Neuronal stem cell (in vitro differentiated cells): Measurements from ENCODE around the gene NMBR. TPM values are rescaled to one million over a fixed set of nuclear protein-coding genes. Genes with fewer than 3 reads are reported as not detected.

Source experiments
- DNase-seq: peaks from one replicate; pipeline ENCODE4 v3.0.0-alpha.2; 2013; ENCODE audit warnings: low spot score
- H2AFZ ChIP-seq: one replicate; pipeline ENCODE4 v1.6.1; 2013; ENCODE audit warnings: mild to moderate bottlenecking, low read length, inconsistent platforms
- H2AK5ac ChIP-seq: 2 replicates; pipeline ENCODE4 v1.6.1; 2013; ENCODE audit warnings: low read depth, mild to moderate bottlenecking, inconsistent platforms, low read length, moderate library complexity, mixed read lengths
- H2BK120ac ChIP-seq: 2 replicates; pipeline ENCODE4 v1.6.1; 2013; ENCODE audit warnings: low read depth, mild to moderate bottlenecking, inconsistent platforms, low read length, moderate library complexity, mixed read lengths
- H2BK12ac ChIP-seq: one replicate; pipeline ENCODE4 v1.6.1; 2013; ENCODE audit warnings: low read length, inconsistent platforms
- H2BK15ac ChIP-seq: 2 replicates; pipeline ENCODE4 v1.6.1; 2013; ENCODE audit warnings: mild to moderate bottlenecking, low read length, inconsistent platforms, mixed read lengths
- H2BK5ac ChIP-seq: one replicate; pipeline ENCODE4 v1.6.1; 2013; ENCODE audit warnings: inconsistent platforms, mild to moderate bottlenecking, low read length, moderate library complexity
- H3K14ac ChIP-seq: one replicate; pipeline ENCODE4 v1.6.1; 2013; ENCODE audit warnings: low read length, inconsistent platforms
- H3K18ac ChIP-seq: 2 replicates; pipeline ENCODE4 v1.6.1; 2013; ENCODE audit warnings: low read length, inconsistent platforms
- H3K23ac ChIP-seq: 2 replicates; pipeline ENCODE4 v1.6.1; 2013; ENCODE audit warnings: low read depth, mild to moderate bottlenecking, mixed read lengths, low read length, inconsistent platforms; ENCODE audit not compliant: poor library complexity
- H3K27ac ChIP-seq: replicated peaks from 3 replicates; pipeline ENCODE4 v1.5.1; 2013; ENCODE audit warnings: low read length, inconsistent platforms
- H3K27me3 ChIP-seq, 3 experiments: 2 replicates each; pipeline ENCODE4 v1.6.1; 2013; ENCODE audit warnings: low read length in 3 of 3, mild to moderate bottlenecking in 2 of 3, inconsistent platforms in 1 of 3, low read depth in 1 of 3, mixed read lengths in 1 of 3, moderate library complexity in 1 of 3; ENCODE audit not compliant: control insufficient read depth in 3 of 3, insufficient read depth in 3 of 3
- H3K36me3 ChIP-seq, 2 donors: replicated peaks in 1 of 2; 2 replicates each; pipeline ENCODE4 v1.6.1; 2013; ENCODE audit warnings: low read length in 2 of 2; ENCODE audit not compliant: control insufficient read depth in 2 of 2, insufficient read depth in 2 of 2
- H3K4ac ChIP-seq: 2 replicates; pipeline ENCODE4 v1.6.1; 2013; ENCODE audit warnings: inconsistent platforms, mild to moderate bottlenecking, low read length, moderate library complexity
- H3K4me1 ChIP-seq, 2 donors: 1 replicate in 1 of 2; 2 replicates in 1 of 2; pipeline ENCODE4 v1.6.1; 2013; ENCODE audit warnings: low read length in 2 of 2, low read depth in 1 of 2; ENCODE audit not compliant: control insufficient read depth in 2 of 2, insufficient read depth in 1 of 2
- H3K4me2 ChIP-seq: one replicate; pipeline ENCODE4 v1.6.1; 2013; ENCODE audit warnings: mild to moderate bottlenecking, low read length, inconsistent platforms; ENCODE audit not compliant: insufficient read depth, poor library complexity, severe bottlenecking
- H3K4me3 ChIP-seq, 2 donors: 2 replicates each; pipeline ENCODE4 v1.5.1; 2013; ENCODE audit warnings: low read length in 2 of 2, mild to moderate bottlenecking in 2 of 2, inconsistent platforms in 1 of 2, moderate library complexity in 1 of 2
- H3K79me1 ChIP-seq: one replicate; pipeline ENCODE4 v1.6.1; 2013; ENCODE audit warnings: low read depth, mild to moderate bottlenecking, inconsistent platforms, low read length, moderate library complexity
- H3K9ac ChIP-seq: one replicate; pipeline ENCODE4 v1.6.1; 2013; ENCODE audit warnings: mild to moderate bottlenecking, low read depth, low read length, inconsistent platforms; ENCODE audit not compliant: poor library complexity
- H3K9me3 ChIP-seq, 2 donors: replicated peaks in 1 of 2; 2 replicates each; pipeline versions ENCODE3 to v1.6.1; 2013; ENCODE audit warnings: low read length in 2 of 2, mild to moderate bottlenecking in 2 of 2, inconsistent platforms in 1 of 2, low read depth in 1 of 2, mixed read lengths in 1 of 2, moderate library complexity in 1 of 2; ENCODE audit not compliant: control insufficient read depth in 2 of 2, insufficient read depth in 1 of 2
- H4K8ac ChIP-seq: one replicate; pipeline ENCODE4 v1.6.1; 2013; ENCODE audit warnings: low read depth, mild to moderate bottlenecking, inconsistent platforms, low read length, moderate library complexity
- H4K91ac ChIP-seq: one replicate; pipeline ENCODE4 v1.6.1; 2013; ENCODE audit warnings: low read length, low read depth, mild to moderate bottlenecking, inconsistent platforms; ENCODE audit not compliant: poor library complexity
- WGBS, 2 donors: extraction: QIAGEN DNeasy Blood & Tissue Kit; methylation state at CpG; one replicate each; pipeline ENCODE4 v1.1.7; 2013; ENCODE audit warnings: missing lambda C conversion rate in 2 of 2, mixed read lengths in 1 of 2; ENCODE audit not compliant: insufficient read length in 2 of 2, insufficient replicate concordance in 1 of 2; ENCODE audit errors: extremely low coverage in 2 of 2; 5-methylcytosine and 5-hydroxymethylcytosine counted together
- polyA plus RNA-seq, 2 experiments: library from polyadenylated mRNA; stranded (reverse); fragments of 200-250 nt; gene quantifications; one replicate each; pipeline ENCODE4 v1.2.3, GENCODE V29; 2013

NMBR gene
- 0.18 TPM for polyA plus RNA-seq (2013, experiment 1 of 2)
- polyA plus RNA-seq (2013, experiment 2 of 2): 0.29 TPM

DNA sequence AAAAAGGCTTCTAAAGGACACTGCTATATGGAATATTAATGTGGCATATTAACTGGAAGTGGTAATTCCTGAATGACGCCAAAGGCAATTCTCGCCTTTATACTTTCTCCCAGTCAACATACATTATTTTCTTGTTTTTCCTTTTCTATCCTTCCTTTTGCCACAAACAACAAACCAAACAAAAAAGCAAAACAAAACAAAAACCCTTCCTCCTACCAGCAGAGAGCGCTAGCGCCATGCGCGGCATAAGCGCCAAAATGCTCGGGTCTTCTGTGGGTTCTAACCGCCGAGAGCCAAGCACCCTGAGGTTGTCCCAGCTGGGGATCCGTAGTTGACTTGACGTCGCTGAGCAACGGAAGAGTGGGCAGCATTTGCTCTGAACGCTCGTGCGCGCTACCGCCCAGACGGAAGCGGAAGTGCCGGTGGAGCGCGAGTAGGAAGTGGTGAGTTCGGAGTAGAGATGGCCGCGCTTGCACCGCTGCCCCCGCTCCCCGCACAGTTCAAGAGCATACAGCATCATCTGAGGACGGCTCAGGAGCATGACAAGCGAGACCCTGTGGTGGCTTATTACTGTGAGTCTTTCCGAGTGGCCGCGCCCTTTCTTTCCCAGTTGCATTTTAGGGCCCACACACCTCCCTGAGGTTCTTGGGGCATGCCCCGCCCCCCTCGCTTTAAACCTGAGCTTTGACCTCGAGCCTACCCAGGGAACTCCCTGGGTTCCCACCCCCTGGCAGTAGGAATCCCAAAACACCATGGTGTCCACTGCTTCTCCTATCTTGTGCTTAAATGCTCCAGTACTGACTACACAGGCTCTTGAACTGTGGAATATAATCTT lies at the start of gene NMBR, which contains the start of gene VTA1:
TSS of gene NMBR (minus strand) at position 295 of the 835 bp plus-strand sequence. CDS start 58,464 bp downstream, outside the sequence.
TSS of gene VTA1 (plus strand) at position 436 of the 835 bp plus-strand sequence. CDS start at position 461, 25 bp downstream.
- H2BK5ac ChIP-seq: no peak within 1 kb of the TSS
- no peak within 1 kb of the TSS for H4K8ac ChIP-seq
- H2AFZ ChIP-seq: peak within 1 kb of the TSS; percentile 86
- peak within 1 kb of the TSS; percentile 50 for H3K4me2 ChIP-seq
- no CpG with 5 or more reads among the region's 38 CpGs for WGBS, 2 donors
- peak within 1 kb of the TSS; percentile 86 for H3K18ac ChIP-seq
- DNase-seq: peak; percentile 90
- H3K36me3 ChIP-seq: peaks cover 0 to 15% of the 10 kb centered on the region in 2 donors
- no peaks in the 10 kb centered on the region for H3K9me3 ChIP-seq
- H3K79me1 ChIP-seq: peaks cover 3% of the 10 kb centered on the region
- no peak within 1 kb of the TSS for H3K14ac ChIP-seq
- no peak within 1 kb of the TSS for H4K91ac ChIP-seq
- H2BK120ac ChIP-seq: no peak within 1 kb of the TSS
- peaks cover 0 to 1% of the 10 kb centered on the region in 2 donors for H3K4me1 ChIP-seq
- H3K27ac ChIP-seq: no peak within 1 kb of the TSS
- H3K9ac ChIP-seq: peak within 1 kb of the TSS; percentile 93
- H2AK5ac ChIP-seq: no peak within 1 kb of the TSS
- no peak within 1 kb of the TSS for H2BK15ac ChIP-seq
- no peaks in the 10 kb centered on the region for H3K27me3 ChIP-seq
- H2BK12ac ChIP-seq: no peak within 1 kb of the TSS
- H3K4me3 ChIP-seq: peak within 1 kb of the TSS; percentile 80 to 94
- no peak within 1 kb of the TSS for H3K4ac ChIP-seq
- no peak within 1 kb of the TSS for H3K23ac ChIP-seq

DNA sequence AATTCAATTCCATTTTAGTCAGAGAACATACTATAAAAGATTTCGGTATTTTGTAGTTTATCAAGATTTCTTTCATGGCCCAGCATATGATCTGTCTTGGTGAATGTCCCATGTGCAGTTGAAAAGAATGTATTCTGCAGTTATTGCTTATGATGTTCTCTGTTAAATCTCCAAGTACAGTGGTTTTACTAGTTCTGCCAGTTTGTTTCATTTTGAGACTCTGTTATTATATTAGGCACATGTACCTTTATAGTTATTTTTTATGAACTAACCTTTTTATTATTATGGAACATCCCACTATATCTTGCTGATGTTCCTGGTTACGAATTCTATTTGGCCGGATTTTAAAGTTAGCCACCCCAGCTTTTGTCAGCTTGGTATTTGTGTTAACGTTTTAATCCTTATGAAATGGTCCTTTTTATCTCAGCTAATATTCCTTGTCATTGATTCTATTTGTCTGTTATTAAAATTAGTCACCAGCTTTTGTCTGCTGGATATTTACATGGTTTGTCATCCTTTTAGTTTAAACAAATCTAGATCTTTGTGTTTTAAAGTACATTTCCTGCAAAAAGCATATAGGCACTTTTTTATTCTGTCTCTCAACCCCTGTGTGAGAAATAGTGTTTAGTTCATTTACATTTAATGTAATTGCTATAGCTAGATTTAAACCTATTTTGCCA lies 49.1 kb upstream of the NMBR start:
- no peaks in the 10 kb centered on the region for H3K27me3 ChIP-seq
- H3K9ac ChIP-seq: no peak overlapping the region
- no peak overlapping the region for H3K23ac ChIP-seq
- no peak overlapping the region for H4K91ac ChIP-seq
- peaks cover 6 to 66% of the 10 kb centered on the region in 2 donors for H3K36me3 ChIP-seq
- no peaks in the 10 kb centered on the region for H3K4me1 ChIP-seq
- no peak for DNase-seq
- H3K4ac ChIP-seq: no peak overlapping the region
- no peak overlapping the region for H3K18ac ChIP-seq
- no peak overlapping the region for H2BK5ac ChIP-seq
- H2BK120ac ChIP-seq: no peak overlapping the region
- H3K4me3 ChIP-seq: no peak overlapping the region
- H2BK15ac ChIP-seq: no peak overlapping the region
- no peaks in the 10 kb centered on the region for H3K9me3 ChIP-seq
- no peak overlapping the region for H2AK5ac ChIP-seq
- no peak overlapping the region for H3K4me2 ChIP-seq
- no peak overlapping the region for H2BK12ac ChIP-seq
- no peak overlapping the region for H4K8ac ChIP-seq
- no peak overlapping the region for H3K14ac ChIP-seq
- no CpG with 5 or more reads among the region's 4 CpGs for WGBS, 2 donors
- H3K79me1 ChIP-seq: no peaks in the 10 kb centered on the region
- H3K27ac ChIP-seq: no peak overlapping the region
- no peak overlapping the region for H2AFZ ChIP-seq

DNA sequence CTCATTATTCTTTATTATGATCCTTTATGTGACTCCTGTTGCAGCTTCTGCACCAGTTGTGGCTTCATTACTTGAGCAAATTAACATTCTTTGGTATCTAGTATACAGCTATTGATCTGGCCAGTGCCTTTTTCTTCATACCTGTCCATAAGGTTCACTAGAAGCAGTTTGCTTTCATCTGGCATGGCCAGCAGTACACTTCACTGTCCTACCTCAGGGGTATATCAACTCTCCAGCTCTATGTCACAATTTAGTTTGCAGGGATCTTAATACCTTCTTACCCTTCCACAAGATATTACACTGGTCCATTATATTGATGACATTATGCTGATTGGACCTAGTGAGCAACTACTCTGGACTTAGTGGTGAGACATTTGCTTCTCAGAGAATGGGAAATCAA lies 46.7 kb upstream of the NMBR start:
- Histone ChIP-seq H3K79me1 (no peaks in the 10 kb centered on the region), H3K4me3 (no peak overlapping the region), H2BK120ac (no peak overlapping the region), H4K91ac (no peak overlapping the region), H3K4me1 (no peaks in the 10 kb centered on the region), H3K23ac (no peak overlapping the region), H2BK5ac (no peak overlapping the region), H3K18ac (no peak overlapping the region), H3K27me3 (no peaks in the 10 kb centered on the region), H2AK5ac (no peak overlapping the region), H3K36me3 (peaks cover 4 to 66% of the 10 kb centered on the region in 2 donors), H2BK12ac (no peak overlapping the region), H3K4ac (no peak overlapping the region), H3K9me3 (no peaks in the 10 kb centered on the region), H3K4me2 (no peak overlapping the region), H3K27ac (no peak overlapping the region), H3K9ac (no peak overlapping the region), H4K8ac (no peak overlapping the region), H2BK15ac (no peak overlapping the region), H3K14ac (no peak overlapping the region), H2AFZ (no peak overlapping the region)
- DNase-seq: no peak

- no peaks in the 10 kb centered on the region for H3K79me1 ChIP-seq
- H3K18ac ChIP-seq: no peak overlapping the region
- WGBS, 2 donors: no CpG with 5 or more reads among the region's 1 CpG
- no peak overlapping the region for H4K8ac ChIP-seq
- no peak overlapping the region for H3K4me2 ChIP-seq
- H2BK5ac ChIP-seq: no peak overlapping the region
- no peak overlapping the region for H3K23ac ChIP-seq
- H2BK15ac ChIP-seq: no peak overlapping the region
- H3K14ac ChIP-seq: no peak overlapping the region
- H2BK12ac ChIP-seq: no peak overlapping the region
- no peaks in the 10 kb centered on the region for H3K4me1 ChIP-seq
- no peak overlapping the region for H3K9ac ChIP-seq
- DNase-seq: no peak
- no peaks in the 10 kb centered on the region for H3K9me3 ChIP-seq
- no peak overlapping the region for H3K4me3 ChIP-seq
- no peak overlapping the region for H2AK5ac ChIP-seq
- H4K91ac ChIP-seq: no peak overlapping the region
- H3K36me3 ChIP-seq: peaks cover 2 to 65% of the 10 kb centered on the region in 2 donors
- no peak overlapping the region for H2AFZ ChIP-seq
- H3K27me3 ChIP-seq: no peaks in the 10 kb centered on the region
- no peak overlapping the region for H2BK120ac ChIP-seq
- no peak overlapping the region for H3K27ac ChIP-seq
- H3K4ac ChIP-seq: no peak overlapping the region
Measured at GRCh38 chr6:142192343-142192742, 45.4 kb upstream of the NMBR start.
